HG03039 (cell line): ENCODE results near the gene ITGA6.
"Not testable (repeated sequence)": the region's sequence is repeated elsewhere in the genome, so short reads cannot be mapped to it uniquely, and the experiment has no call there.

Experiments
- ATAC-seq: cut with Tn5 transposase; IDR thresholded peaks from one replicate; pipeline ENCODE4 v1.9.1; 2021; ENCODE audit warnings: mild to moderate bottlenecking, moderate library complexity; ENCODE audit not compliant: unreplicated experiment

The ITGA6 gene

DNA sequence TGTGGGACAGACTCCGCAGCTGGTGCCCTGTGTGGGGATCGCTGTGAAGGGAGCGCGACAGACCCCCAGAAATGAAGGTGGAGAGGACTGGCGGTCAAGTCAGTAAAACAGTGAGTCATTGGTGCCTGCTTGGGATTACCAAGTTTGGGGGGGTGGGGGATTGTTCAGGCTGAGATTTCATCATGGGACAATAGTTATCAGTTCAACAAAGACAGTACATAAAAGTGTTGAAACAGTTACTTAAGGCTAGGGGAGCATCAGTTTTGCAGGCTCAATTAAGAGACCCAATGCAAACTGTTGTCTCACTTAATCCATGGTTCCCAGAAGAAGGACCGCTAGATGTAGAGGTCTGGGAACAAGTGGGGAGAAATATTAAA lies 86.1 kb downstream of the ITGA6 start:
- ATAC-seq = no peak

DNA sequence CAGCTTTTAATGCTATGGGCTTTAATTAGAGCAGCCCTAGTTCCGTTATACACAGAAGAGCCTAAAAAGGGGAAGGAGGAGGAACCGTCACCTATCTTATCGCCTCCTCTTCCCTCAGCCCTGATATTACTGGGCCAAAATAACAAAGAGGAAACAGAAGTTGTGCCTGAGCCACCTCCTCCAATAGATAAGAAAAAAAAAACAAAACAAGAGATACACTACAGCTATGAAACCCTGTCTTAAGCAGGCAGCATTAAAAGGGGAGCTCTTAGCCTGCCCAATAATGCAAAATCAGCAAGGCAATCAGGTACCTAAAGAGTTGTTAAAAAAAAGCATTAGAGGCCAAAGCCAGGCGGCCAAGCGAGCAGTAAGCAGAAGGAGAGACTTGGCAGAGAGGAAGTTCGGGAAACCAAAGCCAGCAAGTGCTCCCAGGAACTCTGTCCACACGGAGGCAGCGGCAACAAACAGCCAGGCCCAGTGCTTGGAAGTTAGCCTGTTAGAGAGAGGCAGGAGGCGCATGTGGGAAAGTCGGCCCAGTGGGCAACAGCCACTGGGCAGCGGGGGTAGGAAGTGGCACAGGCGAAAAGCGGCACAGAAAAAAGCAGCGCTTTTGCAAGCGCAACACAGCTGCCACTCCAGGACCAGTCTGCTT lies 86.7 kb downstream of the ITGA6 start:
- no peak for ATAC-seq

DNA sequence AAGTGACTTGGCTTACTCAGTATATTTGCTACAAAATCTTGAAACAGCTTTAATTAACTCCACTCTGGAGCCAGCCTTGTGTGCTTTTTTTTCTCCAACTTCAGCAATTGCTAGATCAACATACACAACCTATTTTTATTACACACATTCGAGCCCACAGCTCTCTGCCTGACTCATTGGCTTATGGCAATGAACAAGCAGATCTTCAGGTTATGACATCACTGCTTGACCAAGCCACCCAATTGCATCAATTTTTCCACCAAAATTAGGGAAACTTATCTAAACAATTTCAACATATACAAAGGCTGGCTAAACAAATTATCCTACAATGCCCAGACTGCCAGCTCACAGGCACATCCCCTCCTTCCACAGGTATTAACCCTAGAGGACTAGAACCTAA lies 88.9 kb downstream of the ITGA6 start:
- ATAC-seq = no peak

DNA sequence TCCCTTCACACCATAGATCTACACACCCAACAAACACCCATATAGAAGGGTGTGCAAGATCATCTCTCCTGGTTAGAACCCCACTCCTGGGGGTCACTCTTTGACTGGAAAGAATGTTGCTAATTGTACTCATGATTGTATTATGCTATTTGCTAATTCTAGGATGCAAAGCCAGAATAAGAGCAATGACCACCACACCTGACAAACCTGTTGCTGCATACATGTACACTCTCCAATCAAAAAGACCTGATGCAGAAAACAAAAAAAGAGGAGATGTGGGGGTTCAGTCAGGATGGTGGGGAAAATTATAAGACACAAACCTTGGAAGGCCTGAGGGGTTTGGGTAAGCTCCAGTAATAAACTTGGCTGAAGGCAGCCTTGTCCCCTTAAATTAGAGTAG lies 91.6 kb downstream of the ITGA6 start:
- ATAC-seq = no peak

DNA sequence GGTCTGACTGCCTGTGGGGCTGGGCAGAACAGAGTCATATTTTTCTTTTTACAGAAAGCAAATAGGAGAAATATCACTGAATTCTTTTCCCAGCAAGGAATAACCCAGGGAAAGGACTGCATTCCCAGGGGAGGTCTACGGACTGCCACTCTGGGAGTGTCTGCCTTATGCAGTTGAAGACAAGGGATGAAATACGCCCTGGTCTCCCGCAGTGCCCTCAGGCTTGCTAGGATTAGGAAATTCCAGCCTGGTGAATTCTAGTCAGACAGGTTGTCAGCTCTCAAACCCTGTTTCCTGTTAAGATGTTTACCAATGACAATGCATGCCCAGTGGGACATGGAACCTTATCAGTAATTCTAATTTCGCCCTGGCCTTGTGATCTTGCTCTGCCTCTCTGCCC lies 98.2 kb downstream of the ITGA6 start:
- ATAC-seq = no peak

DNA sequence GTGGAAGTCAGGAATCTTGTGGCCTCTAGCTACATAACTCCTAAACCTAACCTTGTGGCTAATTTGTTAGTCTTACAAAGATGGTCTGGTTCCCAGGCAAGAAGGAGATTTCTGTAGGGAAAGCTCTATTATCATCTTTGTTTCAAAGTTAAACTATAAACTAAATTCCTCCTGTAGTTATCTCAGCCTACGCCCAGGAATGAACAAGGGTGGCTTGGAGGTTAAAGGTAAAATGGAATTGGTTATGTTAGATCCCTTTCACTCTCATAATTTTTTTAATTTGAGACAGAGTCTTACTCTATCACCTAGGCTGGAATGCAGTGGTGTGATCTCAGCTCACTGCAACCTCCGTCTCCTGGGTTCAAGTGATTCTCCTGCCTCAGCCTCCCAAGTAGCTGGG lies 103.9 kb downstream of the ITGA6 start:
- ATAC-seq = no peak

DNA sequence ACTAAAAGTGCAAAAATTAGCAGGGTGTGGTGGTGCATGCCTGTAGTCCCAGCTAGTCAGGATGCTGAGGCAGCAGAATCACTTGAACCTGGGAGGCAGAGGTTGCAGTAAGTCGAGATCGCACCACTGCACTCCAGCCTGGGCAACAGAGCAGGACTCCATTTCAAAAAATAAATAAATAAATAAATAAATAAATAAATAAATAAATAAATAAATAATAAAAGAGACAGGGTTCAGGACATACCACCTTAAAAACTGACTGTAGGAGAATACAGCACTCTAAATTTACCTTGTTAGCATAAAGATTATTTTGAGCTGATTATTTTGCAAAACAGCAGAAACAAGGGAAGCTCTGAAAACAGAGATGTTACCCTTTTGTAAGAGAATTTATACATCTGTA lies 105.1 kb downstream of the ITGA6 start:
- ATAC-seq = not testable (repeated sequence)

DNA sequence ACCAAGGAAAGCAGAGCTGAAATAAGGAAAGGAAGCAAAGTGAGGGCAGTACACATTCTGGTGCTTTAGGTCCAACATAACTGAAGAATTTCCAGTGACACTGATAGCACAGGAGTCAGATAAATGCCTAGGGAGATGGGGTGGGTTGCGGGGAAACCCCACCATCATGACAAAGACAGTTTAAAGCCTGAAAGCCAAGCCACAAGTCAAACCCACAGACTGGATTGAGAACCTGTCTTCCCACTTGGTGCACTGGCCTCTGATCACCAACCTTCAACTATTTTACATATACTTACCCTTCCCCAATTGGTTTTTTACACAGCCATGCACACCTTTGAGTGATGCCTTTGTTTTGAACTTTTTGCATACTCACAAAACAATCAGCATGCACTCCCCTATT lies 106.3 kb downstream of the ITGA6 start:
- no peak for ATAC-seq

DNA sequence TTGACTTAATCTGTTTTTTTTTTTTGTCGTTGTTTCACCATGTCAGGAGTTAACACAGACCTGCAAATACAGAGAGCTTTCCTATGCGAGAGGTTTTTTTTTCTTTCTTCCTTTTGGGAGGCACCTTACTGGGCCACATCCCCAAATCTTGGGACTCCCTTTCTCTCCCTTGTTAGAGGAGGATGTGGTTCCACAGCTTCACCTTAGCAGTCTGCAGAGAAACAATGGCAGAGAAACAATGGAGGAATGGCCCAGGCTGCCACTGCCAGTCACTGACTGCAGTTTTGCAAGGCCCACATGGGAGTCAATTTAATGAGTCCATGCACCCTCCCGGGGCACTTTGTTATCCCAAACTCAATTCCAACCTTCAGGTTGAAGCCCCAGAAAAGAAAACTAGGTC lies 107.7 kb downstream of the ITGA6 start:
- ATAC-seq = no peak

DNA sequence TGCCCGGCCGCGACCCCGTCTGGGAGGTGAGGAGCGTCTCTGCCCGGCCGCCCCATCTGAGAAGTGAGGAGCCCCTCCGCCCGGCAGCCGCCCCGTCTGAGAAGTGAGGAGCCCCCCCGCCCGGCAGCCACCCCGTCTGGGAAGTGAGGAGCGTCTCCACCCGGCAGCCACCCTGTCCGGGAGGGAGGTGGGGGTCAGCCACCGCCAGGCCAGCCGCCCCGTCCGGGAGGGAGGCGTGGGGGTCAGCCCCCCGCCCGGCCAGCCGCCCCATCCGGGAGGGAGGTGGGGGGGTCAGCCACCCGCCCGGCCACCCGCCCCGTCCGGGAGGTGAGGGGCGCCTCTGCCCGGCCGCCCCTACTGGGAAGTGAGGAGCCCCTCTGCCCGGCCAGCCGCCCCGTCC lies 110.5 kb downstream of the ITGA6 start:
- ATAC-seq = not testable (repeated sequence)

DNA sequence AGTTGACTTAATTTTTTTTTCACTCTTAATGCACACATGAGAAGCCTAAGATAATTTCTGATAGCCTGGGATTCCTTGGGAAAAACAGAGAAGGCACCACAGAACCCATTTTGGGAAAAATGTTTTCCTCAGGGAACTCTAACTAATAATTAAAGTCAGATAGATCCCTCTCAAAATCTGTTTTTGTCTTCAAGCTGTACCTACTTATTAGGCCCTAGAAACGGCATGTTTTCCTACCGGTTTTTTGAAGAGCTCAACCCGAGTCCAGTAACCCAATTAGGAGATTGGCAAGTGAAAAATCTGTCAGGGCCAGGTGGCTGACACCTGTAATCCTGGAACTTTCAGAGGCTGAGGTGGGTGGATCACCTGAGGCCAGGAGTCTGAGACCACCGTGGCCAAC lies 112.4 kb downstream of the ITGA6 start:
- ATAC-seq = no peak

DNA sequence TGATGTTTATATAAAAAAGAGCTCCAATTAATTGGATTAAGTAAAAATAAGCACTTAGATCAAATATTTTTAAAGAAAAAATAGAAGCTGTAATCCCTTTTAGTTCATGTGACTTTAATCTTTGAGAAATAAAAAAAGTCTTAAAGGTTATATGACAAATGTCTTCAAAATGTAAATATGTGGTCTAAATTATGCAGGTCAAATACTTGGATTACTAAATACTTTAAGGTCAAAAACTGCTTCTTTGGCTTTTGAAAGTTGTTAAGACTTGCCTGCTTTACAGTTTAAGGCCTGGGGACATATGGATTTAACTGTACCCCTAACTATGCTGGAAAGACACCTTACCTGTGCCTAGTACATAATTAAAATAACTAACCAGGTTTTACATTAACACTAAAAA lies 113.0 kb downstream of the ITGA6 start:
- ATAC-seq = no peak

DNA sequence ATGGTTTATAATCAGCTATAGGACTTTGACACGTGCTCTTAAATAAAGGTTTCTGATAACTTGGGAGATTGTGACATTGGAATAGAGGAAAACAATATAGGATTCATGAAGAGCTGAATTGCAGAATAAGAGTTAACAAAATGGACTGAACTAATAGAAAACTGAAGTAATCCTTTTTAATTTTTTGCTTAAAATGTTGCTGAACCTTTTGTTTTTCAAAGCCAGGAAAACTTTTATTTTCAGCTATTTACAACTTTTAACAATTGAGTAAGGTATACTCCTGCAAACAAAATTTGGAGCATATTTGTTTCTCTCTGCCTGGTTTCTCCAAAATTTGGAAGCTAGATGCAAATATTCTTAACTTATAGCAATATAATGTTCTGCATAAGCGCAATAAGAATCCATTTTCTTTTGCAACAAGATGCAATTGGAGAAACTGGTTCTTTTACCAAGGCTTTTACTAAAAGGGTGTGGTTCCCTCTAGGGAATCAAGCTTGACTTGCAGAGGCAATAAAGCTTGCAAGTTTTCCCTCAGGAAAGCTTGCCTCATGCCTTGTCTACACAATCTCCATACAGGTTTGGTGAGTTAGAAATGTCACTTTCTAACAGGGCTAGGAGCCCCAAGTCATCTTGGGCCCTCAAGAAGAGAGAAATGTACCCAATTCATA lies 118.2 kb downstream of the ITGA6 start:
- no peak for ATAC-seq

DNA sequence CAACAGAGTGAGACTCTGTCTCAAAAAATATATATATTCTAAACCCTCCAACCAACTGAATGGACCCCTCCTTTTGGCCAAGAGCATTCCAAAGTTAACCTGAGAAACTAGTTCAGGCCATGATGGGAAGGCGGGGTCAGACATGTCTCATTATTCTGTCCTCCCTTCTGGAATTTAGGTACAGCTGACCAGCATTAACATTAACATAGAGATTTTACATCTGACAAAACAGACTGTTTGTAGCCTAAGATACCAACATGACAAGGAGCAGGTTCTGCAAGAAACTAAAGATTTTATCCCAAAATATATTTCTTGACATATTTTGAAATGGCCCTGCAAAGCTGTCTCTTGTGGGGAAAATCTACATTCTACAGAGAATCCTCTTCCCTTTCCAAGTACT lies 121.7 kb downstream of the ITGA6 start:
- no peak for ATAC-seq

DNA sequence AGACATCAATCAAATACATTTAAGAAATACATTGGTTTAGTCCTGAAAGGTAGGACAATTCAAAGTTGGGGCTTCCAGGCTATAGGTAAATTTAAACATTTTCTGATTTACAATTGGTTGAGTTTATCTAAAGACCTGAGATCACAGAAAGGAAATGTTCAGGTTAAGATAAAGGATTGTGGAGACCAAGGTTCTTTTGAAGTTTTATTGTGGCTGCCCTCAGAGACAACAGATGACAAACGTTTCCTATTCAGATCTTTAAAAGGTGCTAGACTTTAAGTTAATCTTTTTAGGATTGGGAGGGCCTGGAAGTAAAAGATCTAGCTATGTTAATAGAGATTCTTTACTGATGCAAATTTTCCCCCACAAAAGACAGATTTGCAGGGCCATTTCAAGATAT lies 122.4 kb downstream of the ITGA6 start:
- ATAC-seq = not testable (repeated sequence)

DNA sequence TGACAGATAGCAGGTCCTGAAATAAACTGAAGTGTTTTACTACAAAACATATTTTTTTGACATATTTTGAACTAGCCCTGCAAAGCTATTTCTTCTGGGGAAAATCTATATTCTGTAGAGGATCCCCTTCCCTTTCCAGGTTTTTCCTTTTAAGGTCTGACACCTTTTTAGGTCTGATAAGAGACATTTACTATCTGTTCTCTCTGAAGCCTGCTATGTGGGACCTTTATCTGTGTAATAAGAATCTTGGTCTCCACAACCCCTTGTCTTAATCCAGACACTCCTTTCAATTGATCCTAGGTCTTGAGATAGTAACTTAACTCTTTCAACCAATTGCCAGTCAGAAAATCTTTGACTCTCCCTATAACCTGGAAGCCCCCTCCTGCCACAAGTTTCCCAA lies 123.0 kb downstream of the ITGA6 start:
- no peak for ATAC-seq

DNA sequence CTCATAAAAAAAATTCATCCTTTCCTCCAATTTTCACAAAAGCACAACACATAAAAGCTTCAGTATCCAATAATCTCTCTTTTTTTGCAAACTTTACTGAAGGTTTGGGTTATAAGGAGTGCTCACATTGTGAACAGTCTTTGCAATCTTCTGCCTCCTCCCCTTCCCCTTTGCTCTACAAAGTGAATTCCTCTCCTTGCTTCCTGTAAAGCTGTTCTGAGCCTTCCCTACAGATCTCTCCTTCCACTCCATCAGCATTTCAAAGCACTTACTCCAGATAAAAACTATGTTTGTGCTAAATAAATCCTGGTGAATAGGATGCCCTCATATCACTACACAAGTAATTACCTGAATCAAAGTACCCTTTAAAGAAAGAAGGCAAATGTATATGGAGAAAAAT lies 123.9 kb downstream of the ITGA6 start:
- ATAC-seq = no peak

DNA sequence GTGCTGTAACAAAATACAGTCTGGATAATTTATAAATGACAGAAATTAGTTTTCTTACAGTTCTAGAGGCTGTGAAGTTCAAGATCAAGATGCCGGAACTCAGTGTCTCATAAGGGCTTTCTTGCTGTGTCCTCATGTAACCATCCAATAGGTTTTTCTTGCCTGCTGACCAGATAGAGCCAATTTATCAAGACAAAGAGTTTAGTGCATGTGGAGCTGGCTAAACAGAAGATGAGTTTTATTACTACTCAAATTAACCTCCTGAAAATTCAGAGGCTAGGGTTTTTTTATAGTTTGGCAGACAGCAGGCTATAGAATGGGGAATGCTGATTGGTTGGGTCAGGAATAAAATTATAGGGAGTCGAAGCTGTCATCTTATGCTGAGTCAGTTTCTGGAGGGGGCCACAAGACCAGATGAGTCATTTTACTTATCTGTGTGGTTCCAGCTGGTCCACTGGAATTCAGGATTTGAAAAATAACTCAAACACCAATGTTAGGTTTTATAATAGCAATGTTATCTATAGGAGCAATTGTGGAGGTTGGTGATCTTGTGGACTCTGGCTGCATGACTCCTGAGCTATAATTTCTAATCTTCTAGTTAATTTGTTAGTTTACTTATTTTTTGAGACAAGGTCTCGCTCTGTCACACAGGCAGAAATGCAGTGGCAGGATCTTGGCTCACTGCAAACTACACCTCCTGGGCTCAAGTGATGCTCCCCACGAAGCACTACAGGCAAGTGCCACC lies 125.3 kb downstream of the ITGA6 start:
- no peak for ATAC-seq

DNA sequence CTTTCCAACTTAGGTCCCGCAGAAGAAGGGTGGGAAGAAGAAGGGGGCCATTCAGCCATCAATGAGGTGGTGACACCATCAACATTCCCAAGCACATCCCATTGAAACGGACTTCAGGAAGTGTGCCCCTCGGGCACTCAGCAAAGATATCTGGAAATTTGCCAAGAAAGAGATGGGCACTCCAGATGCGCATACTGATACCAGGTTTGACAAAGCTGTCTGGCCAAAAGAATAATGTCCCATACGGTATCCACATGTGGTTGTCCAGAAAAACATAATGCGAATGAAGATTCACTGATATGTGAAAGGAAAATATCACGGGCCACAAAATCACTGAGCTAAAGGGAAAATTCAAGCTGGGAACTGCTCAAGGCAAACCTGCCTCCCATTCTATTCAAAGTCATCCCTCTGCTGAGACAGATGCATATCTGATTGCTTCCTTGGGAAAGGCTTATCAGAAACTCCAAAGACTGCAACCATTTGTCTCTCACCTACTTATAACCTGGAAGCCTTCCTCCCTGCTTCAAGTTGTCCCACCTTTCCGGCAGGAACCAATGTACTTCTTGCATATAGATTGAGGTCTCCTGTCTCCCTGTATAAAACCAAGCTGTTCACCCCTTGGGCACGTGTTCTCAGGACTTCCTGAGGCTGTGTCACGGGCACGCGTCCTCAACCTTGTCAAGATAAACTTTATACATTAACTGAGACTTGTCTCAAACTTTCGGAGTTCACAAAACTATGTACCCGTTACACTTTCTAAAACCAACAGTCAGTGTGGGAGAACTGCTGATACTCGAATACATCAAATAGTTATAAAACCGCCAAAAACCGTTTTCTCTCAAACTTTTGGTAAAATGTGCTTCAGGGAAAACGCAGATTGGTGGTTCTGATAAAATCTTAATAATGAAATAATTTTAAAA lies 127.2 kb downstream of the ITGA6 start:
- no peak for ATAC-seq

DNA sequence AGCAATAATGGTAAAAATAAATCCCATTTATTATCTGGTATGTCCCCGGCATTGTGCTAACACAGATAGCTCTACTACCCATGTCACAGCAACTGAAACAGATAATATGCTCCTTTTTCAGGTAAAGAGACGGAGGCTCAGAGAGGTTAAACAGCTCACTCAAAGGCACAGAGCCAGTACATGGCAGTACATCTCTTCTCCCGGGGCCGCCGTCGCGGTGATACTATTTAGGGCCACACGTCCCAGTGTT lies 127.8 kb downstream of the ITGA6 start:
- ATAC-seq = no peak
